Activated CD4-positive, alpha-beta T cell treated with anti-CD3 and anti-CD28 coated beads for 24 hours (primary cell): ENCODE results near the gene PNPLA2.

Source experiments
- DNase-seq, 2 donors: peaks; one replicate each; pipeline ENCODE4 v3.0.0-alpha.2; 2020; ENCODE audit warnings: low read depth in 2 of 2

Gene PNPLA2

DNA sequence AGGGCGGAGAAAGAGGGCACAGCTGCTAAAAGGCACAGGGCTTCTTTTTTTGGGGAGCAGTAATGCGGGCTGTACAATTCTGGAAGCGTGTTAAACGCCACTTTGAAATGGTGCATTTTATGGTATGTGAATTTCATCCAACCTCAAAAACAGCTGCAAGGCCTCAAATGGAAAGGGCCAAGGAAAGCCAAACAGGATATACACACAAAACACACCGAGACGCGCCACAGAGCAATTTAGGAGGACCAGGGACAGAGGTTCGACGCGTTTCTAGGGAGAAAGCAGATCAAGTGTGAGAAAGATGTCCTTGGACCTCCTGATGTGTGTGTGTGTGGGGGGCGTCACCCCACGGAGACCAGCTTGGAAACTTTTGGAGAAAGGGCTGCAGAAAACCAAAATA is 55.0 kb downstream of the PNPLA2 start:
- no peak for DNase-seq
